H9 (cell line): ENCODE measurements around the gene LRRK1. TPM values are rescaled to one million over a fixed set of nuclear protein-coding genes. Genes with fewer than 3 reads are reported as not detected.

ENCODE experiments used
- DNase-seq: peaks from one replicate; pipeline ENCODE4 v3.0.0-alpha.2; 2017
- H2AFZ ChIP-seq: one replicate; pipeline ENCODE4 v1.6.1; 2013; ENCODE audit warnings: mild to moderate bottlenecking, low read length, control low read depth, moderate library complexity
- H2AK5ac ChIP-seq: 2 replicates; pipeline ENCODE4 v1.6.1; 2013; ENCODE audit warnings: low read length, control low read depth, mixed read lengths; ENCODE audit not compliant: insufficient read length
- H2BK120ac ChIP-seq: one replicate; pipeline ENCODE4 v1.6.1; 2013; ENCODE audit warnings: low read depth, mild to moderate bottlenecking, low read length, control low read depth, inconsistent platforms; ENCODE audit not compliant: poor library complexity, severe bottlenecking
- H2BK12ac ChIP-seq: 2 replicates; pipeline ENCODE4 v1.6.1; 2013; ENCODE audit warnings: low read length, control low read depth, mixed read lengths, low read depth; ENCODE audit not compliant: insufficient read length
- H2BK15ac ChIP-seq: 2 replicates; pipeline ENCODE4 v1.6.1; 2013; ENCODE audit warnings: low read depth, low read length, control low read depth
- H2BK20ac ChIP-seq: one replicate; pipeline ENCODE4 v1.6.1; 2013; ENCODE audit warnings: low read depth, mild to moderate bottlenecking, low read length, control low read depth, inconsistent platforms; ENCODE audit not compliant: poor library complexity, severe bottlenecking
- H2BK5ac ChIP-seq: 2 replicates; pipeline ENCODE4 v1.6.1; 2013; ENCODE audit warnings: low read length, control low read depth, mixed read lengths; ENCODE audit not compliant: insufficient read length
- H3K14ac ChIP-seq: 2 replicates; pipeline ENCODE4 v1.6.1; 2013; ENCODE audit warnings: low read length, control low read depth; ENCODE audit not compliant: insufficient read depth
- H3K18ac ChIP-seq: 2 replicates; pipeline ENCODE4 v1.6.1; 2013; ENCODE audit warnings: low read depth, mild to moderate bottlenecking, mixed read lengths, low read length, control low read depth; ENCODE audit not compliant: insufficient read length
- H3K23ac ChIP-seq: 2 replicates; pipeline ENCODE4 v1.6.1; 2013; ENCODE audit warnings: low read length, control low read depth, mixed read lengths, low read depth; ENCODE audit not compliant: insufficient read length
- H3K23me2 ChIP-seq: 2 replicates; pipeline ENCODE4 v1.6.1; 2013; ENCODE audit warnings: low read depth, mild to moderate bottlenecking, mixed read lengths, low read length, control low read depth; ENCODE audit not compliant: insufficient read length, poor library complexity, severe bottlenecking
- H3K27ac ChIP-seq: 2 replicates; pipeline ENCODE4 v1.5.1; 2013; ENCODE audit warnings: low read length, control low read depth, mixed read lengths, low read depth; ENCODE audit not compliant: insufficient read length
- H3K27me3 ChIP-seq: 2 replicates; pipeline ENCODE4 v1.6.1; 2013; ENCODE audit warnings: low read length, control low read depth, inconsistent platforms; ENCODE audit not compliant: insufficient read depth
- H3K4ac ChIP-seq: 2 replicates; pipeline ENCODE4 v1.6.1; 2013; ENCODE audit warnings: low read depth, mild to moderate bottlenecking, control low read depth, inconsistent platforms, low read length, moderate library complexity
- H3K4me1 ChIP-seq: 2 replicates; pipeline ENCODE4 v1.6.1; 2013; ENCODE audit warnings: low read length, control low read depth, inconsistent platforms; ENCODE audit not compliant: insufficient read depth
- H3K4me2 ChIP-seq: 2 replicates; pipeline ENCODE4 v1.6.1; 2013; ENCODE audit warnings: low read length, control low read depth, mixed read lengths; ENCODE audit not compliant: insufficient read length, insufficient read depth
- H3K56ac ChIP-seq: 2 replicates; pipeline ENCODE4 v1.6.1; 2013; ENCODE audit warnings: low read depth, mild to moderate bottlenecking, mixed read lengths, low read length, control low read depth; ENCODE audit not compliant: insufficient read length
- H3K79me1 ChIP-seq: 2 replicates; pipeline ENCODE4 v1.6.1; 2013; ENCODE audit warnings: low read depth, mild to moderate bottlenecking, moderate library complexity, low read length, control low read depth, inconsistent platforms; ENCODE audit not compliant: insufficient read depth, poor library complexity, severe bottlenecking
- H3K79me2 ChIP-seq: 2 replicates; pipeline ENCODE4 v1.6.1; 2013; ENCODE audit warnings: low read length, control low read depth, inconsistent platforms; ENCODE audit not compliant: insufficient read depth
- H3K9ac ChIP-seq: 2 replicates; pipeline ENCODE4 v1.6.1; 2013; ENCODE audit warnings: low read length, control low read depth, mixed read lengths; ENCODE audit not compliant: insufficient read length; ENCODE audit errors: extremely low read depth
- H3K9me3 ChIP-seq: one replicate; pipeline ENCODE4 v1.6.1; 2013; ENCODE audit warnings: low read depth, low read length, inconsistent platforms; ENCODE audit not compliant: control insufficient read depth
- H3T11ph ChIP-seq: one replicate; pipeline ENCODE4 v1.6.1; 2013; ENCODE audit warnings: mild to moderate bottlenecking, low read length, control low read depth, inconsistent platforms
- H4K20me1 ChIP-seq: one replicate; pipeline ENCODE4 v1.6.1; 2013; ENCODE audit not compliant: control insufficient read depth, insufficient read length, insufficient read depth
- H4K5ac ChIP-seq: 2 replicates; pipeline ENCODE4 v1.6.1; 2013; ENCODE audit warnings: low read depth, mild to moderate bottlenecking, mixed read lengths, low read length, control low read depth; ENCODE audit not compliant: insufficient read length
- H4K8ac ChIP-seq: replicated peaks from 2 replicates; pipeline ENCODE4 v1.6.1; 2013; ENCODE audit warnings: low read length, control low read depth, mixed read lengths, low read depth; ENCODE audit not compliant: insufficient read length
- H4K91ac ChIP-seq: 2 replicates; pipeline ENCODE4 v1.6.1; 2013; ENCODE audit warnings: low read depth, mild to moderate bottlenecking, moderate library complexity, mixed read lengths, low read length, control low read depth; ENCODE audit not compliant: insufficient read length
- H3K27ac Mint-ChIP-seq, 3 experiments: 2 replicates in 2 of 3; 3 replicates in 1 of 3; pipeline ENCODE4 v1.8.0; 2020 to 2021; ENCODE audit warnings: mixed read lengths in 3 of 3, mild to moderate bottlenecking in 1 of 3, moderate library complexity in 1 of 3
- H3K27me3 Mint-ChIP-seq: 2 replicates; pipeline ENCODE4 v1.8.0; 2021; ENCODE audit warnings: low read depth, mild to moderate bottlenecking, moderate library complexity, mixed read lengths
- H3K36me3 Mint-ChIP-seq, 3 experiments: 2 replicates in 2 of 3; 3 replicates in 1 of 3; pipeline ENCODE4 v1.8.0; 2020 to 2021; ENCODE audit warnings: low read depth in 3 of 3, mixed read lengths in 3 of 3; ENCODE audit not compliant: insufficient read depth in 1 of 3
- H3K4me1 Mint-ChIP-seq, 2 experiments: 2 replicates each; pipeline ENCODE4 v1.8.0; 2020; ENCODE audit warnings: mixed read lengths in 2 of 2
- H3K4me3 Mint-ChIP-seq, 2 experiments: 2 replicates in 1 of 2; 3 replicates in 1 of 2; pipeline ENCODE4 v1.8.0; 2020 to 2021; ENCODE audit warnings: mild to moderate bottlenecking in 2 of 2, mixed read lengths in 2 of 2, moderate library complexity in 1 of 2
- H3K9me3 Mint-ChIP-seq, 2 experiments: 2 replicates in 1 of 2; 3 replicates in 1 of 2; pipeline ENCODE4 v1.8.0; 2020; ENCODE audit warnings: mild to moderate bottlenecking in 2 of 2, mixed read lengths in 2 of 2, moderate library complexity in 1 of 2
- WGBS: extraction: QIAGEN DNeasy Blood & Tissue Kit; methylation state at CpG from one replicate; pipeline ENCODE4 v1.1.7; 2013; ENCODE audit warnings: missing lambda C conversion rate, low lambda C conversion rate, mixed read lengths; ENCODE audit not compliant: insufficient read length; ENCODE audit errors: extremely low coverage; 5-methylcytosine and 5-hydroxymethylcytosine counted together
- total RNA-seq: library from RNA; stranded (reverse); gene quantifications from 2 replicates; pipeline ENCODE4 v1.2.1, GENCODE V29; 2021
- TF ChIP-seq, protein P1 (sequence below): fragments of 200-600 bp; sonication (generic); conservative IDR thresholded peaks from 3 replicates; pipeline ENCODE4 v1.8.0; 2021; ENCODE audit warnings: antibody characterized with exemption, mild to moderate bottlenecking

The LRRK1 gene
- total RNA-seq, 1 experiment from 2014 or later = 4.0 TPM

DNA sequence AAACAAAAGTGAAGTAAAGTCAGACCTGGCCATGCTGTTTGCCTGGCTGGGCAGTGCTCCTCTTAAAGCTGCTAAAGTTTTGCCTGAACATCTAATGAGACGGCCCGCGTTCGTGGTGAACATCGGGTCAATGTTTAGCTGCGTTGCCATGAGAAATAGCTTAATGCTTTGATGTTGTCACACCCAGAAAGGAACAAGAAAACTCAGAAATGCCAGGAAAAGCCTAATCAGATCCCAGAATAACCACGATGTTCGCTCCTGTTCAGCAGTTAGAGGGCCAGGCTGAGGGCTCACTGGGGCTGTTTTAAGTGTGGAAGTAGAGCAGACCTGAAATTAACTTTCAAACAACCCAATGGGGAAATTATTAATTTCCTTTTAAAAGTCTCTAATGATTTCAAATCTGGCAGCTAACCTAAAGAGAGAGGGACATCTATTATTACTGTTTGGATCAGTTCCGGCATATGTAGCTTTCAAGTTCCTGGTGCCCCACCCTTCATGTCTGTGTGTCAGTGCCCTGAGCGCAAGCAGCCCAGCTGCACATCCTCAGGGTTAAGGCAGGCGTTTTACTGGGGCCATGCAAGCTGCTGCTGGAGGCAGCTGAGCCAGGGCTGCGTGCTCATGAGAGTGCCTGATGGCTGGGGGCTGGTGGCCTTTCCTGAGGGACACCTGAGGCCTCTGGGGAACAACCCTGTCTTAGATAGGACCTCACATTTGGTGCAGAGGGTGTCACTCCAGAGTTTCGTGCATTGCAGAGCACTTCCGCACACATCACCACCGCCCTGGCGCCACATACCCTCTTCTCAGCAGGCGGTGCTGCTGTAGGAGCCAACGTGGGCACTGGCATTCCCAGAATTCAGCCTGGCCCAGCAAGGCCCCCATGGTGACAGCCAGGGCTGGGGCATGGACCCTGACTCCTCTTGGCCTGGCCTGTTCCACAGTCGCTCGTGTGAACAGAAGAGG, 76.6 kb downstream of the LRRK1 start:
- TF ChIP-seq, protein P1, sequence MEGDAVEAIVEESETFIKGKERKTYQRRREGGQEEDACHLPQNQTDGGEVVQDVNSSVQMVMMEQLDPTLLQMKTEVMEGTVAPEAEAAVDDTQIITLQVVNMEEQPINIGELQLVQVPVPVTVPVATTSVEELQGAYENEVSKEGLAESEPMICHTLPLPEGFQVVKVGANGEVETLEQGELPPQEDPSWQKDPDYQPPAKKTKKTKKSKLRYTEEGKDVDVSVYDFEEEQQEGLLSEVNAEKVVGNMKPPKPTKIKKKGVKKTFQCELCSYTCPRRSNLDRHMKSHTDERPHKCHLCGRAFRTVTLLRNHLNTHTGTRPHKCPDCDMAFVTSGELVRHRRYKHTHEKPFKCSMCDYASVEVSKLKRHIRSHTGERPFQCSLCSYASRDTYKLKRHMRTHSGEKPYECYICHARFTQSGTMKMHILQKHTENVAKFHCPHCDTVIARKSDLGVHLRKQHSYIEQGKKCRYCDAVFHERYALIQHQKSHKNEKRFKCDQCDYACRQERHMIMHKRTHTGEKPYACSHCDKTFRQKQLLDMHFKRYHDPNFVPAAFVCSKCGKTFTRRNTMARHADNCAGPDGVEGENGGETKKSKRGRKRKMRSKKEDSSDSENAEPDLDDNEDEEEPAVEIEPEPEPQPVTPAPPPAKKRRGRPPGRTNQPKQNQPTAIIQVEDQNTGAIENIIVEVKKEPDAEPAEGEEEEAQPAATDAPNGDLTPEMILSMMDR = no peak
- Histone ChIP-seq H2BK120ac (no peak overlapping the region), H3K4me2 (no peak overlapping the region), H3K27ac (no peak overlapping the region), H4K8ac (no peak overlapping the region), H2BK12ac (no peak overlapping the region), H3T11ph (no peak overlapping the region), H3K14ac (no peak overlapping the region; the same call in 1 of the 2 replicates), H3K4ac (no peak overlapping the region), H4K5ac (no peak overlapping the region), H3K79me1 (no peaks in the 10 kb centered on the region), H3K18ac (no peak overlapping the region), H2AFZ (no peak overlapping the region), H3K79me2 (no peaks in the 10 kb centered on the region), H3K4me1 (peaks cover 5% of the 10 kb centered on the region), H3K9ac (no peak overlapping the region), H3K23me2 (no peaks in the 10 kb centered on the region), H3K9me3 (no peaks in the 10 kb centered on the region), H2AK5ac (no peak overlapping the region), H2BK15ac (no peak overlapping the region), H2BK20ac (no peak overlapping the region), H4K20me1 (no peaks in the 10 kb centered on the region), H3K27me3 (no peaks in the 10 kb centered on the region), H4K91ac (no peak overlapping the region), H3K56ac (no peak overlapping the region), H3K23ac (no peak overlapping the region), H2BK5ac (no peak overlapping the region)
- Mint-ChIP-seq H3K4me3 (no peak overlapping the region), H3K27ac (no peak overlapping the region; a peak in 1 of 7 replicates), H3K36me3 (no peaks in the 10 kb centered on the region), H3K4me1 (peaks cover 16 to 23% of the 10 kb centered on the region in 2 experiments), H3K9me3 (no peaks in the 10 kb centered on the region; a peak in 1 of 5 replicates), H3K27me3 (peaks cover 2% of the 10 kb centered on the region)
- WGBS = no CpG with 5 or more reads among the region's 20 CpGs
- no peak for DNase-seq
